GM12878 (cell line): ENCODE measurements around the gene CCDC178. TPM values are rescaled to one million over a fixed set of nuclear protein-coding genes. Genes with fewer than 3 reads are reported as not detected.

ENCODE experiments used
- ATAC-seq: fragments of 200-7000 bp; cut with Tn5 transposase; 3 replicates; pipeline ENCODE4 v1.9.1; 2020; ENCODE audit warnings: mild to moderate bottlenecking, moderate library complexity
- BruUV-seq: library from RNA; stranded (reverse); fragments of 400-500 nt; replicated peaks from 2 replicates; lab custom pipeline; 2021; lab: Mats Ljungman, UMichigan
- CTCF ChIA-PET: fragments of 300-600 bp; sonication (Branson Sonifier 250); formaldehyde crosslinking; extraction: SDS; loops from one replicate; lab custom pipeline; 2021; ENCODE audit warnings: inconsistent platforms; lab: Yijun Ruan, JAX
- POLR2A ChIA-PET: fragments of 350-600 bp; formaldehyde crosslinking; extraction: SDS; loops from one replicate; lab custom pipeline; 2021; ENCODE audit warnings: inconsistent platforms; lab: Charles Lee
- RAD21 ChIA-PET: fragments of 300-600 bp; sonication (Branson Sonifier 250); formaldehyde crosslinking; loops from one replicate; lab custom pipeline; 2023; ENCODE audit warnings: antibody characterized with exemption; ENCODE audit not compliant: unreplicated experiment; lab: Charles Lee
- SMC1A ChIA-PET: fragments of 300-600 bp; sonication (Branson Sonifier 250); formaldehyde crosslinking; loops from one replicate; lab custom pipeline; 2023; ENCODE audit not compliant: unreplicated experiment, uncharacterized antibody; lab: Charles Lee
- DNase-seq: peaks from one replicate; pipeline ENCODE4 v3.0.0-alpha.2; 2011; ENCODE audit warnings: low read depth, low spot score
- FAIRE-seq: peaks from 3 replicates; lab custom pipeline; 2011; peaks lifted over from hg19 to GRCh38; lab: Jason Lieb, UNC
- H2AFZ ChIP-seq: 2 replicates; pipeline ENCODE4 v1.6.0; 2011; ENCODE audit warnings: low read depth, low read length, control low read depth; ENCODE audit not compliant: control insufficient read depth
- H3K27ac ChIP-seq: 2 replicates; pipeline ENCODE4 v1.5.1; 2011; ENCODE audit warnings: control low read depth; ENCODE audit not compliant: control insufficient read depth, insufficient read depth
- H3K27me3 ChIP-seq, 2 experiments: replicated peaks in 1 of 2; 2 replicates each; pipeline versions ENCODE4 v1.6.0 to v1.6.1; 2011; ENCODE audit warnings: low read length in 1 of 2; ENCODE audit not compliant: control insufficient read depth in 2 of 2, insufficient read depth in 2 of 2
- H3K36me3 ChIP-seq, 2 experiments: 2 replicates each; pipeline ENCODE4 v1.5.1; 2011; ENCODE audit warnings: low read length in 1 of 2; ENCODE audit not compliant: control insufficient read depth in 2 of 2, insufficient read depth in 2 of 2
- H3K4me1 ChIP-seq: 2 replicates; pipeline ENCODE4 v1.6.1; 2011; ENCODE audit warnings: mild to moderate bottlenecking, low read length, moderate library complexity, mixed read lengths; ENCODE audit not compliant: control insufficient read depth, insufficient read depth
- H3K4me2 ChIP-seq: 2 replicates; pipeline ENCODE4 v1.6.0; 2011; ENCODE audit warnings: control low read depth; ENCODE audit not compliant: control insufficient read depth, insufficient read depth
- H3K4me3 ChIP-seq: fragments of 200-600 bp; sonication (generic); 2 replicates; pipeline ENCODE4 v1.5.1; 2016
- H3K79me2 ChIP-seq: 2 replicates; pipeline ENCODE4 v1.6.0; 2011; ENCODE audit warnings: low read length; ENCODE audit not compliant: control insufficient read depth, insufficient read depth
- H3K9ac ChIP-seq: 2 replicates; pipeline ENCODE4 v1.8.0; 2011; ENCODE audit warnings: low read length, control low read depth, mixed read lengths; ENCODE audit not compliant: control insufficient read depth, insufficient read depth
- H3K9me3 ChIP-seq: replicated peaks from 3 replicates; pipeline ENCODE4 v1.5.1; 2011; ENCODE audit warnings: mild to moderate bottlenecking, low read length; ENCODE audit not compliant: control insufficient read depth, insufficient read depth
- H4K20me1 ChIP-seq: 2 replicates; pipeline ENCODE4 v1.6.0; 2011; ENCODE audit not compliant: control insufficient read depth, insufficient read depth
- CEBPB ChIP-seq, 2 experiments: fragments of 150-350 bp in 1 of 2; IDR thresholded peaks; 2 replicates each; pipeline ENCODE4 v1.6.1; 2012 to 2014; ENCODE audit warnings: low read depth in 2 of 2, low read length in 2 of 2, borderline replicate concordance in 1 of 2, inconsistent platforms in 1 of 2
- CREM ChIP-seq: IDR thresholded peaks from 2 replicates; pipeline ENCODE4 v1.6.1; 2014; ENCODE audit warnings: antibody characterized with exemption, low read depth
- HDAC2 ChIP-seq: fragments of 200-600 bp; sonication (generic); IDR thresholded peaks from 2 replicates; pipeline ENCODE4 v1.6.1; 2017
- NFIC ChIP-seq: IDR thresholded peaks from 2 replicates; pipeline ENCODE4 v1.6.1; 2012; ENCODE audit warnings: low read depth, mild to moderate bottlenecking, inconsistent platforms, low read length, moderate library complexity
- NR2F1 ChIP-seq: fragments of 450-650 bp; conservative IDR thresholded peaks from 2 replicates; pipeline ENCODE4 v1.6.1; 2017; ENCODE audit warnings: mild to moderate bottlenecking
- YY1 ChIP-seq: IDR thresholded peaks from 2 replicates; pipeline ENCODE4 v1.6.1; 2011; ENCODE audit warnings: low read depth, mild to moderate bottlenecking, low read length
- WGBS: methylation state at CpG from one replicate; pipeline ENCODE4 v1.1.6; 2016; ENCODE audit warnings: low lambda C conversion rate; ENCODE audit not compliant: insufficient replicate concordance, insufficient coverage; ENCODE audit errors: missing lambda C conversion rate; 5-methylcytosine and 5-hydroxymethylcytosine counted together
- in situ Hi-C: fragments of 300-500 bp; cut with MboI; formaldehyde crosslinking; loops from 9 replicates; pipeline ENCODE4 v1.14.3; 2018; ENCODE audit warnings: mixed read lengths
- intact Hi-C: fragments of 100-400 bp; cut with micrococcal nuclease; formaldehyde crosslinking; loops from one replicate; pipeline ENCODE4 v1.14.2; 2022; ENCODE audit not compliant: unreplicated experiment
- polyA plus RNA-seq, 11 experiments: library from polyadenylated mRNA; depleted of rRNA in 4 of 11; unstranded in 6 of 11; stranded (reverse) in 5 of 11; fragments of >200 nt; fragmentation: Nextera tagmentation in 4 of 11; fragmentation: Illumina TruSeq in 1 of 11; extraction: Ambion mirVana in 4 of 11; extraction: Trizol in 1 of 11; gene quantifications; 1 replicate in 1 of 11; 2 replicates in 10 of 11; pipeline versions ENCODE4 v1.2.1 to v1.2.3, GENCODE V29; 2011 to 2016; ENCODE audit warnings: inconsistent platforms in 2 of 11, missing spikeins in 2 of 11, low read depth in 1 of 11
- total RNA-seq, 4 experiments: library from RNA; depleted of rRNA in 3 of 4; stranded (reverse); fragments of >200 nt in 3 of 4; fragmentation: Illumina TruSeq in 1 of 4; extraction: Trizol in 1 of 4; gene quantifications; 2 replicates each; pipeline versions ENCODE4 v1.2.1 to v1.2.3, GENCODE V29; 2013 to 2021

Gene CCDC178
- total and polyA plus RNA-seq, 10 of the 15 experiments (the other 5 are each of a cell fraction or from before 2014, with no cell fraction given) = 0.04 TPM; not detected in 9

DNA sequence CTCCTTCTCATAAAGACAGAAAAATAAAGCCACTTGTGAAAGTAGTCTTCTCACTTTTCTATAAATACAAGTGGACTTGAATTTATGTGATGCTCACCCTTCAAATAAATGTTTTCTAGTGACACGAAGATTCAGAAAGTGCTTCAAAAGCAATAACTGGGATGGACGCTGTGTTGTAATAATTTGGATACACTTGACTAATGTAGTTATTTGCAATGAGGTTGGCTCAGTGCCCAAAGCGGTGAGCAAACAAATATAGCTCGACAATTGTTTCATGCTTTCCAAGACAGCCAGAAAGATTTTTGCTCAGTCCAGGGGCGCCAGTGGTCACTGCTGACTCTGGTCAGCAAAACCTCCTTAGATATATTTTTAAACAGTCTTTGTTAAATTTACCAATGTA lies 389.1 kb downstream of the CCDC178 start:
- H2AFZ ChIP-seq = no peak overlapping the region
- no peaks in the 10 kb centered on the region for H3K36me3 ChIP-seq
- in situ Hi-C loops (no loop called here), intact Hi-C loops (no loop called here)
- no peaks in the 10 kb centered on the region for H4K20me1 ChIP-seq
- no peak overlapping the region for H3K27ac ChIP-seq
- DNase-seq (no peak), ATAC-seq (no peak), FAIRE-seq (no peak)
- no peaks in the 10 kb centered on the region for H3K4me1 ChIP-seq
- no peak overlapping the region for H3K9ac ChIP-seq
- ChIA-PET SMC1A (no interaction called here), CTCF (no interaction called here), POLR2A (no interaction called here), RAD21 (no interaction called here)
- no peak for TF ChIP-seq NR2F1
- TF ChIP-seq YY1 = no peak
- no peak for TF ChIP-seq NFIC
- no peaks in the 10 kb centered on the region for H3K79me2 ChIP-seq
- WGBS = 12% methylated on average over 5 of the region's 5 CpGs
- no TSS peak for BruUV-seq
- no peaks in the 10 kb centered on the region for H3K27me3 ChIP-seq
- H3K4me3 ChIP-seq = no peak overlapping the region
- H3K4me2 ChIP-seq = no peak overlapping the region
- H3K9me3 ChIP-seq = no peaks in the 10 kb centered on the region

DNA sequence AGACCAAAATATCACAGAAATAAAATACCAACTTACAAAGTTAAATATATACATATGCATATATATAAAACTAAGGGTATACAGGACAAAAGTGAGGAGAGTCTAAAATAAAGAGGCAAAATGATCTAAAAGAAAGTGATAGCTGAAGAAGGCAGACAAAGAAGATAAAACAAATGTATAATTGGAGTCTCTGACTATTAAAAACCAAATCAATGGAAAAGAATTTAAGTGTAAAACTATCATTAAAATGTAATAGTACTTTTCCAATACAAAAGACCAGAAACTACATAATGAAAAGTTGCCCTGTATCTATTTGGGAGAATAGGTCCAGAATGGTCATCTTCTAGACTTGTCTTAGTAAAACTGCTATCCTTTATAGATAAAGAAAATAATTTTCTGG lies 400.3 kb downstream of the CCDC178 start:
- ATAC-seq = no peak
- no peak overlapping the region for H3K9ac ChIP-seq
- H3K79me2 ChIP-seq = no peaks in the 10 kb centered on the region
- ChIA-PET POLR2A (no interaction called here), RAD21 (no interaction called here)
- no peak overlapping the region for H3K4me3 ChIP-seq
- H3K27ac ChIP-seq = no peak overlapping the region
- BruUV-seq = no TSS peak
- TF ChIP-seq CEBPB (IDR thresholded peaks at IDR 0.05; ENCODE audit: borderline replicate concordance in 1 of 2, low read depth in 2 of 2, low read length in 2 of 2) = no peak
- TF ChIP-seq CREM = no peak
- TF ChIP-seq HDAC2 = no peak
- TF ChIP-seq, all 136 proteins: peak for 0
- no peak overlapping the region for H3K4me2 ChIP-seq
- no peaks in the 10 kb centered on the region for H3K27me3 ChIP-seq
- no peak for DNase-seq
- intact Hi-C loops = no loop called here
- CTCF ChIA-PET = no interaction called here
- no peaks in the 10 kb centered on the region for H3K36me3 ChIP-seq
- H4K20me1 ChIP-seq = no peaks in the 10 kb centered on the region
- no peaks in the 10 kb centered on the region for H3K4me1 ChIP-seq
- H3K9me3 ChIP-seq = no peaks in the 10 kb centered on the region
- FAIRE-seq = no peak
- in situ Hi-C loops = no loop called here
- SMC1A ChIA-PET = no interaction called here
- no peak overlapping the region for H2AFZ ChIP-seq
